ENCODE results near the gene RANBP10. TPM values are rescaled to one million over a fixed set of nuclear protein-coding genes. Genes with fewer than 3 reads are reported as not detected.
"Not testable (repeated sequence)": the region's sequence is repeated elsewhere in the genome, so short reads cannot be mapped to it uniquely, and the experiment has no call there.

Gene RANBP10
- total RNA-seq, 1 donor = 8.6 TPM

GRCh38 chr16:67841198-67841815 lies 34.9 kb upstream of the RANBP10 start:
- no peak for DNase-seq (ENCODE audit: low read depth)
- H3K4me3 ChIP-seq (ENCODE audit: low read depth, low read length) = peak overlapping the region; percentile 99
- no peak for TF ChIP-seq CTCF (IDR thresholded peaks at IDR 0.05; ENCODE audit: insufficient read depth, low read depth, low read length)

- no peak for TF ChIP-seq CTCF (IDR thresholded peaks at IDR 0.05; ENCODE audit: insufficient read depth, low read depth, low read length)
- DNase-seq (ENCODE audit: low read depth) = no peak
- no peak overlapping the region for H3K4me3 ChIP-seq (ENCODE audit: low read depth, low read length)
Observed at GRCh38 chr16:67837811-67838210, 31.5 kb upstream of the RANBP10 start.

- not testable (repeated sequence) for H3K4me3 ChIP-seq (ENCODE audit: low read depth, low read length); DNase-seq (ENCODE audit: low read depth)
Observed at GRCh38 chr16:67837190-67837589, 30.8 kb upstream of the RANBP10 start.

GRCh38 chr16:67834242-67834614 lies 27.9 kb upstream of the RANBP10 start:
- no peak for TF ChIP-seq CTCF (IDR thresholded peaks at IDR 0.05; ENCODE audit: insufficient read depth, low read depth, low read length)
- peak overlapping the region; percentile 85 for H3K4me3 ChIP-seq (ENCODE audit: low read depth, low read length)
- DNase-seq (ENCODE audit: low read depth) = no peak

- peak overlapping the region; percentile 85 for H3K4me3 ChIP-seq (ENCODE audit: low read depth, low read length)
- no peak for TF ChIP-seq CTCF (IDR thresholded peaks at IDR 0.05; ENCODE audit: insufficient read depth, low read depth, low read length)
- DNase-seq (ENCODE audit: low read depth) = peak; percentile 90
Observed at GRCh38 chr16:67833415-67834241, 27.3 kb upstream of the RANBP10 start.

- TF ChIP-seq CTCF (IDR thresholded peaks at IDR 0.05; ENCODE audit: insufficient read depth, low read depth, low read length) = no peak
- peak; percentile 32 for DNase-seq (ENCODE audit: low read depth)
- H3K4me3 ChIP-seq (ENCODE audit: low read depth, low read length) = peak overlapping the region; percentile 85
Observed at GRCh38 chr16:67833030-67833414, 26.7 kb upstream of the RANBP10 start.

GRCh38 chr16:67828651-67829050 lies 22.3 kb upstream of the RANBP10 start:
- no peak for TF ChIP-seq CTCF (IDR thresholded peaks at IDR 0.05; ENCODE audit: insufficient read depth, low read depth, low read length)
- no peak for DNase-seq (ENCODE audit: low read depth)
- no peak overlapping the region for H3K4me3 ChIP-seq (ENCODE audit: low read depth, low read length)
